Left lung (tissue), 10 donors: ENCODE results near the gene SREK1. TPM values are rescaled to one million over a fixed set of nuclear protein-coding genes. Genes with fewer than 3 reads are reported as not detected.

Source experiments
- ATAC-seq: fragments of 200-7000 bp; cut with Tn5 transposase; one replicate; pipeline ENCODE4 v1.9.1; 2020; ENCODE audit warnings: moderate library complexity
- DNase-seq, 4 donors: peaks; one replicate each; pipeline ENCODE4 v3.0.0-alpha.2; 2013 to 2020
- H3K27ac ChIP-seq, 2 donors: fragments of 200-600 bp; sonication (generic) in 1 of 2; one replicate each; pipeline versions ENCODE4 v1.5.0 to v1.8.0; 2020 to 2021
- H3K27me3 ChIP-seq, 2 donors: fragments of 200-600 bp; sonication (generic) in 1 of 2; one replicate each; pipeline versions ENCODE4 v1.5.0 to v1.8.0; 2020 to 2021
- H3K36me3 ChIP-seq, 2 donors: fragments of 200-600 bp; sonication (generic) in 1 of 2; one replicate each; pipeline versions ENCODE4 v1.5.0 to v1.8.0; 2020 to 2021
- H3K4me1 ChIP-seq, 2 donors: fragments of 200-600 bp; one replicate each; pipeline ENCODE4 v1.8.0; 2021
- H3K4me3 ChIP-seq, 2 donors: fragments of 200-600 bp; sonication (generic) in 1 of 2; one replicate each; pipeline versions ENCODE4 v1.5.0 to v1.8.0; 2020 to 2021; ENCODE audit warnings: mild to moderate bottlenecking in 1 of 2
- H3K9me3 ChIP-seq, 2 donors: fragments of 200-600 bp; sonication (generic) in 1 of 2; one replicate each; pipeline versions ENCODE4 v1.5.0 to v1.8.0; 2020 to 2021
- intact Hi-C, 2 donors: fragments of 100-400 bp; cut with DNase I; formaldehyde crosslinking; loops; one replicate each; pipeline versions ENCODE4 v1.11.2 to v1.14.2; 2022
- polyA plus RNA-seq, 6 donors: library from polyadenylated mRNA; unstranded; fragments of 120-200 nt; gene quantifications; one replicate each; pipeline ENCODE4 v1.2.1, GENCODE V29; 2013; ENCODE audit not compliant: insufficient read length in 6 of 6
- total RNA-seq, 2 donors: library from RNA; stranded (reverse); fragmentation: NEBNext Ultra II Directional; extraction: Animal tissue kit (Norgen Biotek cat#: 25700); gene quantifications; one replicate each; pipeline ENCODE4 v1.2.1, GENCODE V29; 2021
- TF ChIP-seq, protein P1 (sequence below), 2 donors: fragments of 200-600 bp; sonication (generic) in 1 of 2; IDR thresholded peaks; one replicate each; pipeline versions ENCODE4 v1.5.0 to v1.8.0; 2021; ENCODE audit warnings: antibody characterized with exemption in 2 of 2
- donor health status: DM: no; HTN: yes; CAD: no.
- donor health status: DM: no; HTN: no; CAD: no.

Gene SREK1
- total and polyA plus RNA-seq, 8 donors, result 52.4 to 205 (median 166) TPM

DNA sequence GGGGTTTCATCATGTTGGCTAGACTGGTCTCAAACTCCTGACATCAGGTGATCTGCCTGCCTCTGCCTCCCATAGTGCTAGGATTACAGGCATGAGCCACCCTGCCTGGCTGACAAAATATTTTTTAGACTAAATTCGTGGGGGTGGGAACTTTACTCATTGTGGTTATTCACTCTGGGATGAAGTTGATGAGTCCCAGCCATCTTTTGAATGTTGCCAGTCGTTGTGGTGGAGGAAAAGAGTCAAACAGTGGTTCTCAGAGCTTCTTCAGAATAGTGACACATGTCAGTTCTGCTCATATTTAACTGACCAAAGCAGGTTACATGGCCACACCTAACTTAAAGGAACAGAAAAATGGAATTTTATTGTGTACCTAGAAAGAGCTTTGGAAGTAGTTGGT is 6.9 kb downstream of the SREK1 start:
- Histone ChIP-seq H3K9me3 (no peaks in the 10 kb centered on the region), H3K27me3 (no peaks in the 10 kb centered on the region), H3K4me3 (no peak overlapping the region), H3K36me3 (no peaks in the 10 kb centered on the region), H3K27ac (no peak overlapping the region), H3K4me1 (peaks cover 0 to 38% of the 10 kb centered on the region in 2 donors)
- ATAC-seq (no peak), DNase-seq (no peak)
- intact Hi-C loops, result no loop called here
- TF ChIP-seq, protein P1, sequence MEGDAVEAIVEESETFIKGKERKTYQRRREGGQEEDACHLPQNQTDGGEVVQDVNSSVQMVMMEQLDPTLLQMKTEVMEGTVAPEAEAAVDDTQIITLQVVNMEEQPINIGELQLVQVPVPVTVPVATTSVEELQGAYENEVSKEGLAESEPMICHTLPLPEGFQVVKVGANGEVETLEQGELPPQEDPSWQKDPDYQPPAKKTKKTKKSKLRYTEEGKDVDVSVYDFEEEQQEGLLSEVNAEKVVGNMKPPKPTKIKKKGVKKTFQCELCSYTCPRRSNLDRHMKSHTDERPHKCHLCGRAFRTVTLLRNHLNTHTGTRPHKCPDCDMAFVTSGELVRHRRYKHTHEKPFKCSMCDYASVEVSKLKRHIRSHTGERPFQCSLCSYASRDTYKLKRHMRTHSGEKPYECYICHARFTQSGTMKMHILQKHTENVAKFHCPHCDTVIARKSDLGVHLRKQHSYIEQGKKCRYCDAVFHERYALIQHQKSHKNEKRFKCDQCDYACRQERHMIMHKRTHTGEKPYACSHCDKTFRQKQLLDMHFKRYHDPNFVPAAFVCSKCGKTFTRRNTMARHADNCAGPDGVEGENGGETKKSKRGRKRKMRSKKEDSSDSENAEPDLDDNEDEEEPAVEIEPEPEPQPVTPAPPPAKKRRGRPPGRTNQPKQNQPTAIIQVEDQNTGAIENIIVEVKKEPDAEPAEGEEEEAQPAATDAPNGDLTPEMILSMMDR (IDR thresholded peaks at IDR 0.05), result no peak

DNA sequence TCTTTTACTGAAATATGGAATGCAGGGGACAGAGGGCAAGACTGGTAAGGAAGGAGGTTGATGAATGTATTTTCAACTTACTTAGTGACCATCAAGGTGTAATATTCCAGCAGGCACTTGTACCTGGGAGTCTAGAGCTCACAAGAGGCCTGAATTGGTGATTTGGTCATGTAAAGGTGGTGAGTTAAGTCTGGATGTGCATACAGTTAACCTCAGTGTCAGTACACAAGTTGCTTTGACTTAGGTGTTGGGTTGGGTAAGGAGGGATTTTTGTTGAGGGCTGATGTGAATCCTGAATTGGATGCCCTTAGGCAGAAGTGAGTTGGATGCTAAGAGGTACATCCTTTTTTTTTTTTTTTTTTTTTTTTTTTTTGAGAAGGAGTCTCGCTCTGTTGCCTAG is 7.4 kb downstream of the SREK1 start:
- H3K27me3 ChIP-seq, result no peaks in the 10 kb centered on the region
- no peak overlapping the region for H3K27ac ChIP-seq
- no peak for DNase-seq
- TF ChIP-seq, protein P1 (IDR thresholded peaks at IDR 0.05), result no peak
- H3K9me3 ChIP-seq, result no peaks in the 10 kb centered on the region
- intact Hi-C loops, result no loop called here
- no peaks in the 10 kb centered on the region for H3K36me3 ChIP-seq
- no peak for ATAC-seq
- H3K4me3 ChIP-seq, result no peak overlapping the region
- H3K4me1 ChIP-seq, result peaks cover 0 to 33% of the 10 kb centered on the region in 2 donors

DNA sequence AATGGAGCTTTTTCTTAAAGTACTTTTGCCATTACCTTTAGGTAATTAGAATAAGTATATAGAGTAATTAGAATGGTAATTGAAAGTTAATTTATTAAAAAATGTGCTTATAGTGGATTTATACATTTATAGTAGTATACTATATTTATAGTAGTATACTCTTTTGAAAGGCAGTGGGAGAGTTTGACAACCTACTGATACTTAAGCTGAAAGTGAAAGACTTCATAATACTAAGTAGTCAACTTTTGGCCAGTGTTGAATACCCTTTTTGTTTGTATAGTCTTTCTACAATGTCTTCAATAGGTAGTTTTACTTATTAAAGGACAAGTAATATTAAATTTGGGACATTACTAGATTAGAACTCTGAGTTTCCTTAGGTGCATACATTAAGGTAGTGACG is 12.9 kb downstream of the SREK1 start:
- no peak overlapping the region for H3K4me3 ChIP-seq
- intact Hi-C loops, result no loop called here
- DNase-seq (no peak), ATAC-seq (no peak)
- TF ChIP-seq, protein P1 (IDR thresholded peaks at IDR 0.05), result no peak
- peaks cover 0 to 30% of the 10 kb centered on the region in 2 donors for H3K36me3 ChIP-seq
- no peak overlapping the region for H3K27ac ChIP-seq
- H3K9me3 ChIP-seq, result no peaks in the 10 kb centered on the region
- H3K4me1 ChIP-seq, result peaks cover 0 to 4% of the 10 kb centered on the region in 2 donors
- H3K27me3 ChIP-seq, result no peaks in the 10 kb centered on the region

DNA sequence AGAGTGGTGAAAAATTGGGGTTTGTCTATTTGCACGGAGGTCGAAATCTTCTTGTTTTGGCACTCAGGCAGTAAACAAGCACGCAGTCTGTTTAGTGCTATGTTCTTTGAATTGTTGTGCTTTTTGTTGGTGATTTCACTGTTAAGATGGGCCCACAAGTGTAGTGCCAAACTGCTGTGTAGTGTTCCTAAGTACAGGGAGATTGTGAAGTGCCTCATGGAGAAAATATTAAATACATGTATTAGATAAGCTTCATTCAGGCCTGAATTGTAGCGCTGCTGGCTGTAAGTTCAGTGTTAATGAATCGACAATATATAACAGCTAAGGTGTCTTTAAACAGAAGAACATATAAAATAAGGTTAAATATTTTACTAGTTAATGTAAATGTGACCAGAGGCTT is 17.3 kb downstream of the SREK1 start:
- intact Hi-C loops, result no loop called here
- Histone ChIP-seq H3K4me1 (no peaks in the 10 kb centered on the region), H3K27ac (no peak overlapping the region), H3K27me3 (no peaks in the 10 kb centered on the region), H3K4me3 (no peak overlapping the region), H3K9me3 (no peaks in the 10 kb centered on the region), H3K36me3 (peaks cover 0 to 73% of the 10 kb centered on the region in 2 donors)
- DNase-seq (no peak), ATAC-seq (no peak)
- TF ChIP-seq, protein P1 (IDR thresholded peaks at IDR 0.05), result no peak

DNA sequence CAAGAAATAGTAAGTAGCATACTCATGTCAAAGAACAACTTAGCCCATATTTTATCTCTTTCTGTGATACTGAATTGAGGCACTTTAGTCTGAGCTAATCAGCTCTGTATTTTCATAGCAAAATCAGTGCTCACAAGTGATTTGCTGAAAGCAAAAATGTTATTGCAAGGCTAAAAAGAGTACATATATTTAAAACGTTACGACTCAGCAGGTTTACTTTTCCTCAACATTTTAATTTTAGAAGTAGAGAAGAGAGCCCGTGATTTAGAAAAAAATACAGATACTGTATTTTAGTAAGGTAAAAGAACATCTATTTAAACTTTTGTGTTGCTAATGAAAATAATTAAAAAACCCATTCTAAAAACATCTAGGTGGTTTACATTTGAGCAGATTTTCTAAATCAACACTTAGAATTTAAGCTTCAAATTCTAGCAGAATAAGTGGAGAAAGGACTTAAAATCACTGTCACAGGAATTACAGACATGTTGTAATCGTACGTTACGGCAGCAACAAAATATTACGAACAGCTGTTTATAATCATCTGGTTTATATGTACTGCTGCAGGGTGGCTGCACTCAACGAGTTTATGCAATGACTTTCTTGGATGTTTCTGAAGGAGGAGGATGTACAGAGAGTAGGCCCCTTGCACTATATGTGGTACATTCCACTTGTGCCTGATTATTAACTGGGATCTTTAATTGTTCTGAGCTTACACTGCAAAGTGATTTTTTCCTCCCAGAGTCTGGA is 20.1 kb downstream of the SREK1 start:
- H3K36me3 ChIP-seq, result peaks cover 0 to 97% of the 10 kb centered on the region in 2 donors
- DNase-seq, result peak in 1 of 4 donors; percentile 64
- no peaks in the 10 kb centered on the region for H3K27me3 ChIP-seq
- no peak for ATAC-seq
- no peaks in the 10 kb centered on the region for H3K9me3 ChIP-seq
- TF ChIP-seq, protein P1 (IDR thresholded peaks at IDR 0.05), result no peak
- H3K4me1 ChIP-seq, result no peaks in the 10 kb centered on the region
- no peak overlapping the region for H3K4me3 ChIP-seq
- no peak overlapping the region for H3K27ac ChIP-seq
- intact Hi-C loops, result no loop called here
